ENCODE results near the gene ETDB.

DNA sequence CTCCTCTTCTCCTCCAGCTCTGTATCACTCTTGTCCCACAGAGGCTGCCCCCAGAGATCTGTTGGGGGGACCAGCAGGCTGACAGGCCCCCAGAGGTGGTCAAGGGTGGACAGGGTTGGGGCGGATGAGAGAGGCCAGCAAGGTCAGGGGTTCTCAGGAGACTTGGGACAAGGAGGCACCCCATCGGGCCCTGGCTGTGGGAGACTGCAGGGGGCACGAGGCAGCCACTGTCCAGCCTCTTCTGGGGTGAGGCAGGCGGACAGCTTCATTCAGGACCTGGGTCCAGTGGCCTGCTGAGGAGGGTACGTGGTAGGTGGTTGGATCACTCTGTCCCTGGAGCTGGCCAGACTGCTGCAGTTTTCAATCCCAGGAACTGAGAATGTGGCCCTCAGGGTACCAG is 24.6 kb downstream of the ETDB start:
- TF ChIP-seq, protein P1, sequence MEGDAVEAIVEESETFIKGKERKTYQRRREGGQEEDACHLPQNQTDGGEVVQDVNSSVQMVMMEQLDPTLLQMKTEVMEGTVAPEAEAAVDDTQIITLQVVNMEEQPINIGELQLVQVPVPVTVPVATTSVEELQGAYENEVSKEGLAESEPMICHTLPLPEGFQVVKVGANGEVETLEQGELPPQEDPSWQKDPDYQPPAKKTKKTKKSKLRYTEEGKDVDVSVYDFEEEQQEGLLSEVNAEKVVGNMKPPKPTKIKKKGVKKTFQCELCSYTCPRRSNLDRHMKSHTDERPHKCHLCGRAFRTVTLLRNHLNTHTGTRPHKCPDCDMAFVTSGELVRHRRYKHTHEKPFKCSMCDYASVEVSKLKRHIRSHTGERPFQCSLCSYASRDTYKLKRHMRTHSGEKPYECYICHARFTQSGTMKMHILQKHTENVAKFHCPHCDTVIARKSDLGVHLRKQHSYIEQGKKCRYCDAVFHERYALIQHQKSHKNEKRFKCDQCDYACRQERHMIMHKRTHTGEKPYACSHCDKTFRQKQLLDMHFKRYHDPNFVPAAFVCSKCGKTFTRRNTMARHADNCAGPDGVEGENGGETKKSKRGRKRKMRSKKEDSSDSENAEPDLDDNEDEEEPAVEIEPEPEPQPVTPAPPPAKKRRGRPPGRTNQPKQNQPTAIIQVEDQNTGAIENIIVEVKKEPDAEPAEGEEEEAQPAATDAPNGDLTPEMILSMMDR (IDR thresholded peaks at IDR 0.05 in 4 of 5, conservative IDR thresholded peaks at IDR 0.05 in 1 of 5): no peak
- TF ChIP-seq POLR2A (IDR thresholded peaks at IDR 0.05): no peak

Measured in gastrocnemius medialis (tissue), 4 donors.